NCI-H2171 treated with DMSO at 0.1 percent for 48 hours (cell line): ENCODE measurements around the gene CRACR2A.
A peak's percentile ranks its signal among the peaks of the same experiment; 100 is the strongest.

Source experiments
- DNase-seq: peaks from one replicate; lab custom pipeline; 2025; lab: John Stamatoyannopoulos, UW

The CRACR2A gene

DNA sequence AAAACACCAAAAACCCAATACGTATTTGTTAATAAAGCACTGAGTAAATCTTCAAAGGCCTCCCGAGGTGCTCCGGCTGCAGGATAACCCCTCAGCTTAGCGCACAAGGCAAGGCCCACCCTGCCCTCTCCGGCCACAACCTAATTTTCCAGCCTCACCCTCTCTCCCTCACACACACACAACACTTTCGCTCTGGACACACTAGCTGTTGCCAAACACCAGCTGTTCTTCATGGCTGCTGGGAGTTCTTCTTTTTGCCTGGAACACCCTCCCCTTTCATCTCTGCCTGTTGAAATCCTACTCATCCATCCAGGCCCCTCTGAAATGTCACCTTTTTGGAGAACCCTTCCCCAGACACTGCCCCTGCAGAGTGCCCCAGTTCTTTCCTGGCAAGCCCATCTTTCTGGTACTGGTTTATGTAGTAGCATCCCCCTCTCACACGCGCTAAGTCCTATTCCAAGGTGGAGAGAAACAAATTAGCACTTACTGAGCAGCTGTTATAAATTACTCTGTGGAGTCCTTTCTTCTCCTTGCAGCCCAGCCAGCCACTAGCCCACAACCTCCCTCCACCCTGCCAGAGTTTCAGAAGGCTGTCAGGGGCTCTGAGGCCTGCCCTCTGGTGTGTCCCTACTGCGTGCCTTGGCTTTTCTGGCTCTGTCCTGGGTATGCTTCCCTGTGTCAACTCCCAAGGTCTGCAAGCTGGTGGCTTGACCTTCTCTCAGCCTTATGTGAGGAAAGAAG, 805 bp upstream of the CRACR2A start:
- peak; percentile 76 for DNase-seq

DNA sequence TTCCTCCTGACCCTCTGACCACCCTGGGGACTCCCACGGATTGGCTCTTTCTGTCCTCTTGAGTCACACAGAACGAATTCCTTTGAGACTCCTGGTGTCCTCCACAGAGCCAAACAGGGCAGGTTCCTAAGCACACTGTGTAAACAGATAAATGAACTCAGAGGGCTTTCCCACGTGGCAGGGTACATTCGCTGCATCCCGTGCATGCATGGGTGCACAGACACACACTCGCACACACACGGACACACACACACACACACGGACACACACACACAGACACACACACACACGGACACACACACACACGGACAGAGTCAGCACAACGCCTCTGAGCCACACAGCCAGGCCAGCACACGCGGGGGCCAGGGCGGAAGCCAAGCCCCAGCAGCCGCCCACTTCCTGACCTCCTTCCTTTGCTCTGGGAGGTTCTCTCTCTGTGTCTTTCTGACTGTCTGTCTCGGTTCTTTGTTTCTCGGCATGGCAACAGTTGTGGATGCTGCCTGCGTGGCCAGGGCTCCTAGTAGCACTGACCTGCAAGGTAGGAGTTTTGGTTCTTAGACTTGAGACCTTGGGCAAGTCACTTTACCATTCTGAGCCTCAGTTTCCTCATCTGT, 706 bp downstream of the CRACR2A start:
- peak; percentile 56 for DNase-seq

DNA sequence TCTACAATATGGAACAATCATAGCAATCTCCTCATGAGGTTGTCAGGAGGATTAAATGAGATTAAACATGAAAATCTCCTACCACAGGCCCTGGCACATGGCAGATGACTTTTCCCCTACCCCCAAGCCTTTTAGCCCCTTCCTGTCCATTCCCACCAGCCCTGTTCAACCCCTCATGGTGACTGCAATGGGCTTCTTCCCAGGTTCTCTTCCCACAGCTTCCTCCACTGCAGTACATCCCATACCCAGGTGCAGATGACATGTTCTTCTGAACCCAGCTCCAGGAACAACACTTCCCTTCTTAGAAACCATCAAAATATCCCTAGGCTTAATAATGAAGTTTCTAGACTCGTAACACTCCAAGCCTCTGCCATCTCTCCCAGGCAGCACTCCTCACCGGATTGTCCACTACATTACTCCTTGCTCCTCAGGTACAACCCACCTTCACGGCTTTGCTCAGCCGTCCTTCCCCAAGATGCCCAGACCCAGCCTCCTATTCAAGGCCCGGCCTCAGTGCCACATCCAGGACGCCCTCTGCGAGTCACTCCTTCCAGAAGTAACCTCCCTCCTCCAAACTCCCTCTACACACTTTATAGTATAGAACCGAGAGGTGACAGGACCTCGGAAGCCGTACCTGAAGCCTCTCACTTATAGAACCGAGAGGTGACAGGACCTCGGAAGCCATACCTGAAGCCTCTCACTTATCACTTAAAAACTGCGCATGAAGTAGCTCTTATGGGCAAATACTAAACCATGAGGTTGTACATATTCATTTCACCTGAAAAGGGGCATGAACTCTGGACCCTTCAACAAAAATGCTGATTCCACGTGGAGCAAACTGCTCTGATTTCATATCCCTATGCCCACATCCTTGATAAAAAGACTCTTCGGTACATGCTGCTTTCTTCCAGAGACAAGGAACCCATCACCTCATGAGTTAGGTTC, 1.5 kb downstream of the CRACR2A start:
- DNase-seq, result no peak

DNA sequence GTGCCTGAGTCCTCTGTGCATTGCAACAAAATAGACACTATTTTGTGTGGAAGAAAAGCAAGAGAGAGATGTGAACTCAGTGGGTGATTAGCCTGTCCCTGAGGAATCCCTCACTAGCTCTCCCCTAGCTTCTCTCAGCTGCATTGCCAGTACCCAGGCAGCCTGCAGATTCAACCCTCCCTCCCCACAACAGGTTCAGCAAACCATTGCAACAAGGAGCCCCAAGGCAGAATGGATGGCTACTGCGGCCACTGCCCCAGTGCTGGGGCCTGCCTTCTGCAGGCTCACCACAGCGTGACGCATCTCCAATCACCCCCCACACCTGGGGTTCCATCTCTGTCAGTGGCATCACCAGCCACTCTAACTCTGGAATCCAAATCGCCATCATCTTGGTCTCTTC, 2.3 kb downstream of the CRACR2A start:
- DNase-seq, result no peak

DNA sequence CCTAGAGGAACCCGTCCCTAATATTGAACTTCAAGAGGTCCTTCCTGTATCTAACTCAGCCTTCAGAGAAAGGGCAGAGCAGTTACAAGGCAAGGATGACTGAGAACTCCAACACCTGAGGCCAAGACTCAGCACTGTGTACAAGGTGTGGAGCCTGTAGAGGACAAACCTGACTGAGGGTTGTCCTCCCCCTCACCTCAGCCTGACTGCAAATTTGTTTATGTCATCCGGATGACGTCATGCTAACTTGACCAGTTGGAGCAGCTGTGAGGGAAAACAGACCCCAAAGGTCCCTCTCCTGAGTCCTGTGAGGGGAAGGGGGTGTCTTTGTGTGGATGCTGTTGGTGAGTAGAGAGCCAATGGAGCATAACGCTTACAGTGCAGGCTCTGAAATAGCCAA, 4.3 kb downstream of the CRACR2A start:
- DNase-seq, result no peak

DNA sequence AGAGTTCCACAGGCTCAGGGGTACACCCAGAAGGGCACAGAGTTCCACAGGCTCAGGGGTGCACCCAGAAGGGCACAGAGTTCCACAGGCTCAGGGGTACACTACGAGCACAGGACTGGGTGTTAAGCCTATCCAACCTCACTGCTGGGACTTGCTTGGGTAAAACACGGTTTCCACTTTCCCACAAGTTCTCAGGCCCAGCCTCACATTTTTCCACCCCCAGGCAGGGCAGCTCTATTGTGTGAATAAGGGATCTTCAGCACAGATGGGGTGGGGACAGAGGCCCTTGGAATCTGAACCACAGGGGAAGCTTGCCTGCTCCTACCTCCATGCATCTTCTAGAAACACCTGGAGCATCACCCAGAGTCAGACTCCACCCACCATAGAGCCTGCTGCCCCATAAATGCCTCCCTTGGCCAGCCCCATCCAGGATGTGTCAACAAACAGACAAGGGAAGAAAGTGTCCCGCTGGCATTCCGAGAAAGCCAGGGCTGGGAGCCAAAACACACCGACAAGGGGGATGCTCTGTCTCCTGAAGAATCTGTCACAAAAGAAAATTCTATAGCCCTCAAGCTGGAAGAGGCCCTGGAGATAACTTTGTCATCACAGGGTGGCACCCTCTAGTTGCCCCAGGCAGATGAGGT, 4.8 kb downstream of the CRACR2A start:
- DNase-seq, result no peak

DNA sequence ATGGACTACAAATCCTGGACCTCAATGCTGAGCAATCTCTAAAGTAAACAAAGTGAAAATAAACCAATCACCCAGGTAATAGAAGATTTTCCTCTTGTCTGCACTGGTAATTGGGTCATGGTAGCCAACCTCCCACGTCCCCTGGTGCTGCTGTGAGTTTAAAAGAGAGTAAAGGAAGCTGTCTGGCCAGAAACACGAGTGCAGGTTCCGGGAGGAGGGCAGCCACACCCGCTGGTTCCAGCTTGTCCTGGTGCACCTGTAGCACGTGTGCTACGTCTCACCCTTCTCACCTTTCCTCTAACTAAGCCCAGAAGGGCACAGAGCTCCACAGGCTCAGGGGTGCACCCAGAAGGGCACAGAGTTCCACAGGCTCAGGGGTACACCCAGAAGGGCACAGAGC, 5.4 kb downstream of the CRACR2A start:
- DNase-seq, result no peak

DNA sequence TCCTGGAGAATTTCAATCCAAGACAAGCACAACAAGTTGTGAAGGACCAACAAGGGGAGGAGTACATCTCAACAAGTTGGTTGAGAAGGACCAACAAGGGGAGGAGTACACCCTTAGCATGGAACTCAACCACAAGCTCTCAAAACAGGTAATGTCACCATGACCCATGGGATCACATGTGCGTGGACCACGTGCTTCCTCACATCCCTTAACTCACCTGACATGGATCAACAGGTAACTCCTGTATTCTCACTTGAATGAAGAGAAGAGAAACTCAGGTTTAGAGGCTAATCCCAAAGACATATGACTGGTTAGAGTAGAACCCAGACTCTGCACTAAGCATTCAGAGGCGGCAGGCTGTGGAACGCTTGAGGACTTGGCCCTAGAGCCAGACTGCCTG, 6.2 kb downstream of the CRACR2A start:
- no peak for DNase-seq

DNA sequence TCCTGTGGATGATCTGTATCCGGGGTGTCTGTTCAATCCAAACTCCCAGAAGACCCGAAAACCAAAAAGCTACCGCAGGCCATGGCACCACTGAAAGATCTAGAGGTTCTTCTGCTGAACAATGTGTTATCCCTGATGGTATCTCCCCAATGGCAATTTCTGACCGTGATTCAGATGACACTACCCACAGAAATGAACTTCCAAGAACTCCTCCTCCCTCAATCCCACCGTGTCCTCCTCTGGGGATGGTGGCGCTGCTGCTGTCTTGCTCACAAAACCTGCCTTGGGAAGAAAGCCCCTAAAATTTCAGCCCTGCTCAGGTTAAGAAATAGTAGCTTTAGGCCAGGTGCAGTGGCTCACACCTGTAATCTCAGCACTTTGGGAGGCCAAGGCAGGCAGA, 7.8 kb downstream of the CRACR2A start:
- DNase-seq, result no peak

DNA sequence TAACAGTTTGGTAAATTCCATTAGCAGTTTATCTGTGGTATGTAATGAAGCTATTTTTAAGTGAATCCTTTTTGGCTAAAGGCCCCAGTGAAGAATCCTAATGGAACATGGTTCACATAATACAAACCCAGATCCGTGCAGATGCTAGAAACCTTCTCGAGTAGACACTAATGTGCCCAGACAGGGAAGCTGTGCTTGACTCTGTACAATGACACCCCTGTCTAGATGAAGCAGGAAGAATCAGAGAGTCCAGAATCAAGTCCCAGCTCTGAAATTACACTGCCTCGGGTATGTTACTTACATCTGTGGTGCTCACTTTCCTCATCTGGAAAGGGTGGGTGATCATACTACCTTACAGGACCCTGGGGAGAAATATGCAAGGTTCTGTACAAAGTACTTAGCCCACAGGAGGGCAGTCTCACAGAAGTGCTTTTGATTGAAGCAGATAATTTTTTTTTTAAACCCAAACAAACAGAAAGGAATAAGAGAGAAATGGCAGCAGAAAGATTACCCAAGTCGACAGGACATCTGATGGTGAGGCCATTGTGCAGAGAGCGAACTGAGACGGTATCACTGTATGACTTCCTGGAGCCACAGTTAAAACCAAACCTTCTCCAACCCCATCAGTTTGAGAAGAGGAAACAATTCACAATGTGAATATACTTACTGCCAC, 8.5 kb downstream of the CRACR2A start:
- DNase-seq, result peak; percentile 37

DNA sequence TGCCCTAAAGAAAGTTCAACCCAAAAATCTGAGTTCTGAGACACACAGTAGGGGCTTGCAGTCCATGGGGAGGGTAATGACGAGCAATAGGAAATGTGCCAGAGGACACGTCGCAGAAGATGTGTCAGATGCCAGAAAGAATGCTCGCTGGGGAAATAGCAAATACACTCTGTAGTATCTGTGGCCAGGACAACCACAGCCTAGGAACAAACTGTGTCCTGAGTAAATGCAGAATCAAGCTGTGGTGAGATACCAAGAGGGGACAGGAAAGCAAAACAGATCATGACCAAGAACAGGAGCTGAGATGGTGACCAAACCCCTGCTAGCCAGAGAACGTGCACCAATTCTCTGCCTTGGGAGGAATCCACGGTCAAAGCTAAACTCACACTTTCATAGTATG, 9.1 kb downstream of the CRACR2A start:
- no peak for DNase-seq

DNA sequence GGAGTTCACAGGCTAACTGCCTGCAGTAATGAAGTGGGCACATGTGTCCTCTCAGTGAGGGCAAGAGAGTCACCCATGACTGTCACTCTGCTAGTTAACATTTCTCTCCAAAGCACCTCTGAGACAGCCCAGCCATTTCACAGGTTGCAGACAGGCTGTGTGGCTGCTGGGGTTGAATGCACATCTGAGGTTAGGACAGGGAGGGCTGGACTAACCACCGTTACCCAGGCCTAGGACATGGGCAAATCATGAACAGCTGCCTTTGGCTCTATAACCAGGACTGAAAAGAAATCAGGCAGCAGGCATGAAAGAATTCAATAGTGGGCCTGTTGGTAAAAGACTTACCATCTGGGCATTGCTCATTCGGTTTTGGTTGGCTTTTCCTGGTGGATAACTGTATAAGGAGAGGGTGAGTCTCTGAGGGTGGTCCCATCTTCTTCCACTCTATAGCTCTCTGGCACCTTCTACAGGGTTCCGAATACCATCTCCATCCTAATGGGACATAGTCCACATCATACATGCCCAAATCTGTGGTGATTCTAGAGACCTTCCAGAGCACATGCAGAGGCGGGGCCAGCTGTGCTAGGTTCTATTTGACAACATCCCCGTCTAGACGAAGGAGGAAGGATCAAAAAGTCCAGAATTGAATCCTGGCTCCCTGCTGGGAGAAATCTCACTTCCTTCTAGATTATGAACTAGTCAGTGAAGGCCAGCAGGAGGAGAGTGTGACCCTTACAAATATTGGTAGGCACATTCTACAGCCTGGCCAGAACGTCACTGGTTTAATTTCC, 10.8 kb downstream of the CRACR2A start:
- no peak for DNase-seq

DNA sequence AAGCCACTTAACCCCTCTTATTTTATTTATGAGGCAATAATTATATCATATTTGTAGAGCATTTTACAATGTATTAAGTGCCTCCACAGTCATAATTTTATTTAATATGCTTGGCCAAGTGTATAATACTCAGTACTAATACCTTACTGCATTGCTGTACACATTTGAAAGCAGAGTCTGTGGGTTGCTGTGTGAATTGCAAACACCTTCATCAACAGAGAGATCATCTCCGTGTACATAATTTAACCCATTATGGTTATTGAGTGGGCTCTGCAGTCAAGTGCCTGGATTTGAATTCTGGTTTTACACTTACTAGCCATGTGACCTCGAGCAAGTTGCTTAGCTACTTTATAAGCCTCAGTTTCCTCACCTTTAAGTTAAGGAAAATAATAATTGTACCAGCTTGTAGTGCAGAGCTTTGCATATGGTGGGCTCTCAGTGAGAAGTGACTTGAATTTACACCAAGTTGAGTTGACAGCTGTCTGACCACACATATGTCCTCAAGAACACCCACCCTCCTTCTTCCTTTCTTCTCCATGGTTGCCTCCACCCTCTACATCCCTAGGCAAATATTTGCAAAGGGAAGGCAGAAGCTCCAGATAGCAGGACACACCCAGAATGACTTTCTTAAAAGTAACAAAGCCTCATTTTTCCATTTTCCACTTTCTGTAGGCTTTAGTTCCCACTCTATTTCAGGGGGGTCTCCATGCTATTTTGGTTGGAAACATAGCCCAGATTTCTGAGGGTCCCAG, 12.3 kb downstream of the CRACR2A start:
- no peak for DNase-seq

DNA sequence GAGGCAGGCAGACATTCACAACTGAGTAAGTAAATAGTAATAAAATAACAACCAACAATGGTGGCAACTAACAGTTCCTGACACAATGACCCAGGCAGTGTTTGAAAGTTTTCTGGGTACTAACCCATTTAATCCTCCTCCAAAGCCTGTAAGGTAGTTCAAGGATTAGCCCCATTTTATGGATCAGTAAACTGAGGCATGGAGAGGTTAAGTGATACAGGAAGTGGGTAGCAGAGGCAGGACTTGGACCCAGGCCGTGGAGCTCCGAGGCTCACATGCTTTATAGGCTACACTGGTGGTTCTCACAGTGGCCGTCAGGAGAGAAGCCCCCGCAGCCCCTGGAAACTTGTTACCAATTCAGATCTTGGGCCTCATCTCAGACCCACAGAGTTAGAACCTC, 17.5 kb downstream of the CRACR2A start:
- no peak for DNase-seq

DNA sequence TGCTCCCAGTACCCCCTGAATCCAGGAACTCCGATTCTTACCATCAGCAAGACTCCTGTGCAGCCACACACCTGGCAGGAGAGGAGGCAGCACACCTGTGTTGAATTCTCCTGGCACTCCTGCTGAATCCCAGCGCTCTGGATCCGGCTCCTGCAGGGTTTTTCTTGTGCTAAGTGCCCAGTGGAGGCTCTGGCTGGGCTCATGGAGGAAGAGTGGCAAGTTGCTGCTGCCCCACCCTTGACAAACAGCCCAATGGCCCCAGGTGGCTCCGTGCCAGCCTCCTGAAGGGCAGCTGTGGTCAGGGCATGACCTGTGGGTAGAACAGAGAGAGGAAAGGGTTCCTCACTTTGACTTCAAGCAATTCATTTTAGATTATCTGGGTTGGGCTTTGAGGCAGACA, 20.0 kb downstream of the CRACR2A start:
- no peak for DNase-seq

DNA sequence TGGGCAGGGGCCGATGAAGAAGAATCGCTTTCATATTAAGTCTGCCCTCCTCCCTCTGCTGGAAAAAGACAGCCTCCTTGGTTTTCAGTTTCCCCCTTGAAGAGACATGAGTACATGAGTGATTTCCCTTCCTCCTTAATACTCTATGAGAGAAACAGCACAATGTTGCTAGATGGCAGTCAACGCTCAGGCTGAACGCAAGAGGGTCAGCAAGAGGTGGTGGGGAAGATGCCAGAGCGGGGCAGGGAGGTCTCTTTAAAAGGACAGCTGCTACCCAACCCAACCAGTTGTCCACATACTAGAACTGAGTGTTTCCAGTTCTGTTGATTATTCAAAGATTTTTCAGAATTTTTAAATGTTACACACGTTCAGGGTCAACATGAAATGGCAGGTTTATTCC, 22.8 kb downstream of the CRACR2A start:
- no peak for DNase-seq

DNA sequence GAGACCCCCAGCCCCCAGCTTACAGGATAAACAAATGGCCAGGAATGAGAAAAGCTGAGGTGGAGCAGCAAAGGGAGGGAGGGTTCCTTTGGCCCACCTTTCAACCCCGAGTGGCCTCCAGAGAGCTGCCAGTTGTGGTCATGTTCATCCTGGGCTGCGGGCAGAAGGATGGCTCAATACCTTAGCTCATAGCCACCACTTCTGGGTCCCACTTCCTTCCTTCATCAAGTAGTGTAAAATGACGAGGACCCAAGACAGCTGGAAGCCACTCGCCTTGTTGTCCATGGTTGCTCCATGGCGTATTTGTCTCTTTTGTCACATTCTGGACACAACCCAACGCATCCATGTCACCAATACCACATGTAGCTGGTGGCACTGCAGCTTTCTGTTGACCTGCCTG, 24.2 kb downstream of the CRACR2A start:
- no peak for DNase-seq

DNA sequence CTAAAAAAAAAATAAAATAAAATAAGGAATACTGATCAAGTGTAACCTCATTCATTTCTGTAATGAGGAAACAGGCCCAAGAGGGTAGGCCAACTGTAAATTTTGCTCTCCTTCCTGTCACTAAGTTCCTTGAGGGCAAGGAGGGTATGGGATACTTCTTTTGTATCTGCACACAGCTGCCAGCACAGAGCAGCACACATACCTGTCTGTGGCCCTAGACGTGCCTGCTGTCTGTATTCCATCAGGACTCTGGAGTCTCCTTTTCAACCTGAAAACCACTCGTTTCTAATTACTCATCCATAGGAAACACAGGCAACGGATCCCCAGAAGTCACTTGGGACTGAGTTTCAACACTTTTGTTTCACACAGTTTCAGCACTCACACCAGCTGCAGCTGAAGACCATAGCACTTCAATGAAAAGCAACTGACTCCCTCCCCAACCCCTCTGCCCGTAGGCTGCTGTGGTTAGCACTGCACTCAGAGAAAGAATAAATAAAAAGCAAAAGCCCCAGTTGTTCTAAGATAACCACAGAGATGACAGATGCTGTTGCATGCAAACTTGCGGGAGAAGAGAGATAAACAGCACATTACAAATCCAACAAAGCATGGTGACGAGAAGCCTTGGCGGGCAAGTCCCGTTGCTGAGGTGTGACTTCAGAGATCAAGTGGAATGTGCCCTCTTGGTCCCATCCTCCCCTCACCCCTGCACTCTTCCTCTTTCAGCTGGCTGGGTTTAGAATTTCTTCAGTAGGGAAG, 24.9 kb downstream of the CRACR2A start:
- peak; percentile 92 for DNase-seq

DNA sequence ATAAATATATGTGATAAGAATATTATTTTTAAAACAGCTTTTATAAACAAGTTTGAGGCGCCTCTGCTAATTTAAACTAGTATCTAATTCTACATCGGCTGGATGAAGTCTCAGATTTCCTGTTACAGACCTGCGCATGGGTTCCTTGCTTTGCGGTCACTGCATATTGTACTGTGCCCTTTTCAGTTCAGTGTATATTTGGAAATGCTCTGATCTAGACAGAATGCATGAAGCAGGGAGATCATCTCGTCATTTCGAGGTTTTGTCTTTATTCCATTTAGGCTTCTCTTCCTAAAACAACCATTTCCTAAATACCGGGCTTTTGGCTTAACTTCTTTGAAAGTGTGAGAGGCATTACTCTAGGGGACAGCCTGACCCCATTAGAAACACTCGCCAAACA, 25.6 kb downstream of the CRACR2A start:
- DNase-seq, result no peak

DNA sequence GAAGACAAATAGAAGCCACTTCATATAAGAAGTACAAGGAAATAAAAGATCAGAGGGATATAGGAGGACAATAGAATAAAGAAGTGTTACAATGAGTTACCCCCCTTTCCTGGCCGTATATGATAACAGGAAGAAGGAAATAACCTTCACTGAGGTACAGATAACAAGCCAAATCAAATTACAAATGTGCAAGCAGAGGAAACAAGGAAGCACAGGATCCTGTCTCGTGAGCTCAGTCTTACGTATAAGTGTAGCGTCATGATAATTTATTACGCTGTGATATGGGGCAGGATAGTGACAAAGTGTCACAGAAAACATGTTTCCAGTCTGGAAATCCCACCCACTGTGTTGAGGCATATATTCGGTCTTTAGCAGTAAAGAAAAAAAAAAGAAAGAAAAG, 26.5 kb downstream of the CRACR2A start:
- no peak for DNase-seq
